ENCODE results near the gene ANXA3. TPM values are rescaled to one million over a fixed set of nuclear protein-coding genes. Genes with fewer than 3 reads are reported as not detected.
"Not testable (repeated sequence)": the region's sequence is repeated elsewhere in the genome, so short reads cannot be mapped to it uniquely, and the experiment has no call there.

Gene ANXA3
- polyA plus RNA-seq (2013): 245 and 254 TPM in 2 replicates

GRCh38 chr4:78551420-78552351, at the start of gene ANXA3:
Gene ANXA3 (plus strand): TSS chr4:78551770. CDS start chr4:78554474, 2,704 bp downstream.
- H4K12ac ChIP-seq (ENCODE audit: low read depth, low read length): peak within 1 kb of the TSS; percentile 49
- H3K18ac ChIP-seq (ENCODE audit: low read length): peak within 1 kb of the TSS; percentile 99
- peak within 1 kb of the TSS; percentile 87 for H3K4me3 ChIP-seq (ENCODE audit: low read depth, low read length)
- H2AFZ ChIP-seq (ENCODE audit: insufficient read depth, low read length, poor library complexity): peak within 1 kb of the TSS; percentile 92
- H3K27me3 ChIP-seq (ENCODE audit: insufficient read depth, low read length): no peaks in the 10 kb centered on the region
- peak within 1 kb of the TSS; percentile 95 for H2AK5ac ChIP-seq (ENCODE audit: low read length)
- peaks cover 2 to 7% of the 10 kb centered on the region in 2 experiments for H3K4me1 ChIP-seq (ENCODE audit: control insufficient read depth in 1 of 2, insufficient read depth in 2 of 2, low read length in 2 of 2)
- peak within 1 kb of the TSS; percentile 99 for H3K14ac ChIP-seq (ENCODE audit: low read length)
- H3K23ac ChIP-seq (ENCODE audit: low read length): no peak within 1 kb of the TSS
- H3K4me2 ChIP-seq (ENCODE audit: low read length): peak within 1 kb of the TSS; percentile 65
- peak within 1 kb of the TSS; percentile 100 for H4K91ac ChIP-seq (ENCODE audit: low read depth, low read length)
- H3K9me3 ChIP-seq (ENCODE audit: insufficient read depth, low read depth, low read length): no peaks in the 10 kb centered on the region
- peak; percentile 9 to 52 for DNase-seq
- H2BK12ac ChIP-seq (ENCODE audit: low read length): peak within 1 kb of the TSS; percentile 54
- H3K27ac ChIP-seq (ENCODE audit: low read depth, low read length): peak within 1 kb of the TSS; percentile 100
- peaks cover 7 to 11% of the 10 kb centered on the region in 2 experiments for H3K36me3 ChIP-seq (ENCODE audit: control insufficient read depth in 1 of 2, insufficient read depth in 2 of 2, low read length in 2 of 2)
- H4K8ac ChIP-seq (ENCODE audit: low read depth, low read length): peak within 1 kb of the TSS; percentile 95
- H3K4ac ChIP-seq (ENCODE audit: low read depth, low read length): peak within 1 kb of the TSS; percentile 97
- no CpG with 5 or more reads among the region's 65 CpGs for WGBS (ENCODE audit: extremely low coverage, insufficient coverage, insufficient read length)
- peak within 1 kb of the TSS; percentile 98 for H2BK5ac ChIP-seq (ENCODE audit: low read depth, low read length, poor library complexity)
- H2BK120ac ChIP-seq (ENCODE audit: insufficient read depth, low read length, poor library complexity): peak within 1 kb of the TSS; percentile 100
- peaks cover 15% of the 10 kb centered on the region for H3K79me2 ChIP-seq (ENCODE audit: control insufficient read depth, insufficient read depth, low read length, poor library complexity)
- peak within 1 kb of the TSS; percentile 97 for H3K9ac ChIP-seq (ENCODE audit: low read length)
- H3K79me1 ChIP-seq (ENCODE audit: low read length): peaks cover 20% of the 10 kb centered on the region

GRCh38 chr4:78506260-78506659, 45.3 kb upstream of the ANXA3 start:
- H4K8ac ChIP-seq (ENCODE audit: low read depth, low read length); H3K9ac ChIP-seq (ENCODE audit: low read length); H3K9me3 ChIP-seq (ENCODE audit: insufficient read depth, low read depth, low read length); H3K18ac ChIP-seq (ENCODE audit: low read length); H3K79me1 ChIP-seq (ENCODE audit: low read length); H3K23ac ChIP-seq (ENCODE audit: low read length); H3K4me1 ChIP-seq (ENCODE audit: control insufficient read depth in 1 of 2, insufficient read depth in 2 of 2, low read length in 2 of 2); H4K91ac ChIP-seq (ENCODE audit: low read depth, low read length); H3K4ac ChIP-seq (ENCODE audit: low read depth, low read length); H2BK120ac ChIP-seq (ENCODE audit: insufficient read depth, low read length, poor library complexity); H3K27me3 ChIP-seq (ENCODE audit: insufficient read depth, low read length); H2AK5ac ChIP-seq (ENCODE audit: low read length); H3K27ac ChIP-seq (ENCODE audit: low read depth, low read length); DNase-seq; H2AFZ ChIP-seq (ENCODE audit: insufficient read depth, low read length, poor library complexity); H3K14ac ChIP-seq (ENCODE audit: low read length); H2BK12ac ChIP-seq (ENCODE audit: low read length); H3K4me3 ChIP-seq (ENCODE audit: low read depth, low read length); H3K79me2 ChIP-seq (ENCODE audit: control insufficient read depth, insufficient read depth, low read length, poor library complexity); H3K4me2 ChIP-seq (ENCODE audit: low read length); H4K12ac ChIP-seq (ENCODE audit: low read depth, low read length); H2BK5ac ChIP-seq (ENCODE audit: low read depth, low read length, poor library complexity): not testable (repeated sequence)
- WGBS (ENCODE audit: extremely low coverage, insufficient coverage, insufficient read length): no CpG with 5 or more reads among the region's 10 CpGs
- H3K36me3 ChIP-seq (ENCODE audit: control insufficient read depth in 1 of 2, insufficient read depth in 2 of 2, low read length in 2 of 2): peaks cover 12 to 26% of the 10 kb centered on the region in 2 experiments

GRCh38 chr4:78509043-78509442, 42.5 kb upstream of the ANXA3 start:
- Histone ChIP-seq H4K91ac (ENCODE audit: low read depth, low read length) (no peak overlapping the region), H2BK12ac (ENCODE audit: low read length) (no peak overlapping the region), H2BK120ac (ENCODE audit: insufficient read depth, low read length, poor library complexity) (no peak overlapping the region), H3K14ac (ENCODE audit: low read length) (no peak overlapping the region), H3K79me2 (ENCODE audit: control insufficient read depth, insufficient read depth, low read length, poor library complexity) (no peaks in the 10 kb centered on the region), H2AK5ac (ENCODE audit: low read length) (no peak overlapping the region), H3K27ac (ENCODE audit: low read depth, low read length) (no peak overlapping the region), H3K4me3 (ENCODE audit: low read depth, low read length) (no peak overlapping the region), H3K23ac (ENCODE audit: low read length) (no peak overlapping the region), H3K79me1 (ENCODE audit: low read length) (no peaks in the 10 kb centered on the region), H3K9me3 (ENCODE audit: insufficient read depth, low read depth, low read length) (no peaks in the 10 kb centered on the region), H3K4me1 (ENCODE audit: control insufficient read depth in 1 of 2, insufficient read depth in 2 of 2, low read length in 2 of 2) (peaks cover 0 to 3% of the 10 kb centered on the region in 2 experiments), H3K36me3 (ENCODE audit: control insufficient read depth in 1 of 2, insufficient read depth in 2 of 2, low read length in 2 of 2) (peaks cover 15 to 33% of the 10 kb centered on the region in 2 experiments), H3K27me3 (ENCODE audit: insufficient read depth, low read length) (no peaks in the 10 kb centered on the region), H4K8ac (ENCODE audit: low read depth, low read length) (no peak overlapping the region), H4K12ac (ENCODE audit: low read depth, low read length) (no peak overlapping the region), H3K4me2 (ENCODE audit: low read length) (no peak overlapping the region), H3K18ac (ENCODE audit: low read length) (no peak overlapping the region), H2BK5ac (ENCODE audit: low read depth, low read length, poor library complexity) (no peak overlapping the region), H3K4ac (ENCODE audit: low read depth, low read length) (no peak overlapping the region), H2AFZ (ENCODE audit: insufficient read depth, low read length, poor library complexity) (no peak overlapping the region), H3K9ac (ENCODE audit: low read length) (no peak overlapping the region)
- WGBS (ENCODE audit: extremely low coverage, insufficient coverage, insufficient read length): no CpG with 5 or more reads among the region's 2 CpGs
- DNase-seq: no peak

GRCh38 chr4:78510108-78510507, 41.5 kb upstream of the ANXA3 start:
- H3K23ac ChIP-seq (ENCODE audit: low read length): no peak overlapping the region
- no peak overlapping the region for H4K8ac ChIP-seq (ENCODE audit: low read depth, low read length)
- H4K12ac ChIP-seq (ENCODE audit: low read depth, low read length): no peak overlapping the region
- no peak for DNase-seq
- no peak overlapping the region for H2BK5ac ChIP-seq (ENCODE audit: low read depth, low read length, poor library complexity)
- no peak overlapping the region for H3K27ac ChIP-seq (ENCODE audit: low read depth, low read length)
- H3K9me3 ChIP-seq (ENCODE audit: insufficient read depth, low read depth, low read length): no peaks in the 10 kb centered on the region
- no peak overlapping the region for H3K18ac ChIP-seq (ENCODE audit: low read length)
- H2BK12ac ChIP-seq (ENCODE audit: low read length): no peak overlapping the region
- no peak overlapping the region for H3K4me2 ChIP-seq (ENCODE audit: low read length)
- H3K9ac ChIP-seq (ENCODE audit: low read length): no peak overlapping the region
- no peaks in the 10 kb centered on the region for H3K79me2 ChIP-seq (ENCODE audit: control insufficient read depth, insufficient read depth, low read length, poor library complexity)
- peaks cover 16 to 35% of the 10 kb centered on the region in 2 experiments for H3K36me3 ChIP-seq (ENCODE audit: control insufficient read depth in 1 of 2, insufficient read depth in 2 of 2, low read length in 2 of 2)
- no peaks in the 10 kb centered on the region for H3K79me1 ChIP-seq (ENCODE audit: low read length)
- H3K4ac ChIP-seq (ENCODE audit: low read depth, low read length): no peak overlapping the region
- H3K27me3 ChIP-seq (ENCODE audit: insufficient read depth, low read length): no peaks in the 10 kb centered on the region
- no CpG with 5 or more reads among the region's 1 CpG for WGBS (ENCODE audit: extremely low coverage, insufficient coverage, insufficient read length)
- H3K4me3 ChIP-seq (ENCODE audit: low read depth, low read length): no peak overlapping the region
- no peak overlapping the region for H2BK120ac ChIP-seq (ENCODE audit: insufficient read depth, low read length, poor library complexity)
- no peak overlapping the region for H2AFZ ChIP-seq (ENCODE audit: insufficient read depth, low read length, poor library complexity)
- no peak overlapping the region for H4K91ac ChIP-seq (ENCODE audit: low read depth, low read length)
- peaks cover 0 to 3% of the 10 kb centered on the region in 2 experiments for H3K4me1 ChIP-seq (ENCODE audit: control insufficient read depth in 1 of 2, insufficient read depth in 2 of 2, low read length in 2 of 2)
- no peak overlapping the region for H2AK5ac ChIP-seq (ENCODE audit: low read length)
- no peak overlapping the region for H3K14ac ChIP-seq (ENCODE audit: low read length)

Data from trophoblast cell (in vitro differentiated cells and primary cell).